NOMO-1 treated with DMSO at 0.1 percent for 48 hours (cell line): Measurements from ENCODE around the gene SLC6A20.

Experiments
- DNase-seq: peaks from one replicate; lab custom pipeline; 2025; ENCODE audit not compliant: unreplicated experiment; lab: John Stamatoyannopoulos, UW

SLC6A20 gene

DNA sequence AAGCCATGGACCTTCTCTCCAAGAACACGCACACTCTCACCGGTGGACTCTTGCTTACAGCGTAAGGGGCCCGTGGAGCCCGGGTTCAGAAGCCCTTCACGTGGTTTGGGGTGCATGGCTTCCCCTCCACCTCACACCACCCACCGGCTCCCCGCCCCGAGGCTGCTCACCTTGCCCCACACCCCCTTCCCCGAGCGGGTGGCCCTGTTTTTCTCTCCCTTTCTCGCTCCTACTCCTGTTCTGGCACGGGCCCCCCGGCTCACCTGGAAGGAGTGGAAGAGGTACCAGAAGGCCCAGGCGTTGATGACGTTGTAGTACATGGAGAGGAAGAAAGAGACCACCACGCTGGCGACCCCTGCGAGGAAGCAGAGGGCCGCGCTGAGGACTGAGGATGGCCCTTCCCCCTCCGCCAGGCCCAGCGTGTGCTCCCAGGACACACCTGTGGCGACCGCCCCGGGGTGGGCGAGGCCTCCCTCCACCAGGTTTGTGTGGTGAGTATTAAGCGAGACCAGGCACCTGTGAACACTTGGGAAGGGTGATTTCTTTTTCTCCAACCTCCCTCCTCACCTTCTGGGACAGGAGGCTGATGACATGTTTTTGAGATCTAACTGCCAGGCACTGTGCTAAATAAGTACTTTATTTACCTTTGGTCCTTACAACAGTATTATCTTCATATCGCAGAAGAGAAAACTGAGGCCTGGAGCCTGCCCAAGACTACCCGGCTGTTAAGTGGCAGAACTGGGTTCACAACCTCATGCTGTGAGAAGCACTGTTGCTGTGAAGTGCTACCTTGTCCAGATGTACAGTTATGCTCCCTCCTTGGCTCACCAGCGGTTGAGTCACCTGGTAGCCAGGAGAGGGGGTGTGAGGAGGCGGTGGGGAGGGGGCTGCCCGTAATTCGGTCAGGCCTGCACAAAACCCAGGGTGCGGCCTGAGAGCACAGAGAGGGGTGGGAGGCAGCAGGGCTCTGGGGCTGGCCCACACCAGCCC, 16.3 kb downstream of the SLC6A20 start:
- DNase-seq = no peak

DNA sequence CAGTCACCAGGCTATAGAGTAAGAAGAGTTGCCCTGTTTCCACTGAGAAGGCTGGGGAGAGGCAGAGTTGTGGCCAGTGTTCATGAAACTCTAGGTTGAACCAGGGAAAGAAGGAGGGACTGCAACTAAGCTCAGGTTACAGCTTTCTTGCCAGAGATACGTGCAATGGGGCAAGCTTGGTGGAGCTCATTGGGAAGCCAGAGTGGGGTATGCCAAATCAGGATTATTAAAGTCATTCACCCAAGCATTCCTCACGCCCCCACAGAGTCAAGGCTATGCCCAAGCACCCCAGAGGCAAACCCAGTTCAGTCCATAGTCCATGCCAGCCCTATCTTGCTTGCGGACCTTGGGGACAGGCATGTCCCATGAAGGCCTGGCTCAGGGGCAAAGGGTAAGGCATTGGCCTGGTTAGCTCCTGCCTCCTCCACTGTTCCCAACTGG, 17.6 kb downstream of the SLC6A20 start:
- no peak for DNase-seq

DNA sequence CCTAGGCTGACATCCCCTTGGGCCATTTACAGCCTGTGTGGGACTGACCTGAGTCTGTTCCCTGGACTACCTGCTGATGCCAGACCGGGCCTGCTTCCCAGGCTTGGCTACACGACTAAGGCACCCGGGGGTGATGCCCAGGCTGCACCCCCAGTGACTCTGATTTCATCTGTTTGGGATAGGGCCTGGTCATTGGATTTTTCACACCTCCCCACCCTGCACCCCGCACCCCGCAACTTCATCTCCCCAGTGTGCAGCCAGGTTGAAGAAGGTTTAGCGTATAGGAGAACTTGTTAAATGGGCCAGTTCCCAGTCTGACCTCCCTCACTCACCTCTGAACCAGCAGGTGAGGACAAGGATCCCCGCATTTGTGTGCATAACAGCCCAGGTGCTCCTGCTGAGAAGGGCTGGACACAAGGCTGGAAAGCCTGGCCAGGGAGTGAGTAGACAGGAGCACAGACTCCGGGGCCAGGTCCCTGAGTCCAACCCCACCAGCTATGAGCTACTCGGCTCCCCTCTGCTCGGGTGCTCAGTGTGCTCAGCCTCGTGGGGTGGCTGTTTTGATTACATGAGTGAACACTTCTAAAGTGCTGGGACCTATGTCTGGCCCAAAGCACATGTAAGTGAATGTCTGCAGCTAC, 18.5 kb downstream of the SLC6A20 start:
- no peak for DNase-seq

DNA sequence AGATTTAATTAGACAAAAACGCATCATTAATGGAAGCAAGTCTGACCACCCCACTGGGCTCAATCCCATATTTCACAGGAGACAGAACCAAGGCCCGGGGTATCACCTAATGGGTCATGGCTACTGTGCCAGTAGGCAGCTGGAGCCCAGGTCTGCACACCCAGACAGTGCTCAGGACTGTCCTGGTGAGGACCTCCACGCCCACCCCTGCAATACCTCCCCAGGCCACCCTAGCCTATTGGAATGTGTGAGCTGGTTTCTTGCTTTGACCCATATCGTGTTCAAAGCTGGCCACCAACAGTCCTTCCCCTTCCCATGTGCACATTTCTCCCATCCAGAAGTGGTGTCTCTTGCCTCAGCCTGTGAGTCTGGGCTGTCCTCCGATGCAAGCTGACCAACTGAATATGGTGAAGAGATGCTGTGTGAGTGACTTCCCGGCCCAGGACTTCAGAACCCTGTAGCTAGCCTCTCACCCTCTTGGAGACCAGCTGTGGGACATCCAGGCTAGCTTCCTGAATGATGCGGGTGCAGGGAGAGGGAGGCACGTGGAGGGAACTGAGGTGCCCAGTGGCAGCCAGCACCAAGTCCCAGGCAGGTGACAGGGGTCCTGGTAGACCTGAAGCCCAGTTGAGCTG, 19.1 kb downstream of the SLC6A20 start:
- DNase-seq = no peak

DNA sequence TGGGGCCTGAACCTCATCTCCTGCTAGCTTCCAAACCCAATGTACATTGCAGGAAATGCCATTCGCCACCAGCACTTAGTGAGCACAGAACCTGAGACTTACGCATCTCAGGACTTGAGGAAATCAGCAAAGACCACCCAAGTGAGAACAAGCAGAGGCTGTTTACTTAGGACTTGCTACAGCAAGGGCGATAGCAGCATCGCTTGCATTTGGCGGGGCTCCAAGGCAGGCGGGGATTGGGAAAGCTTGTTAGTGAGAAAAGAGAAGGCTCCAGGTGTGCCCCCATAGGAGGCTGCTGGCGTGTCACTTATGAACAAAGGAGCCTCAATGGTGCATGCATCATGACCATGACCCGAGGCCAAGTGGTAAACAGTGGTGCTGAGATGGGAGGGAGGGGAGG, 19.7 kb downstream of the SLC6A20 start:
- no peak for DNase-seq

DNA sequence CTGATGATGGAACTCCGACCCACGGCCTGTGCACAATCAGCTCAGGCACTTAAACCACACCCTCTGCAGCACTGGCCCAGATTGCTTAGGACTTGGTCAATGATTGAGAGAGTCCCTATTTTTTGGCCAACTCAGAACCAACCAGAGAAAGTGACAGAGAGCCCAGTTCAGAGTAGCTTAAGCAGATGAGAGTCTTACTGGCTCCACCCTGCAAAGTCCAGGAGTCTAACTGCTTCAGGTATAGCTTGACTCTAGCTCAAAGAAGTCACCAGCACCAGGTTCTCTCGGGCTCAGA, 20.1 kb downstream of the SLC6A20 start:
- DNase-seq = no peak

DNA sequence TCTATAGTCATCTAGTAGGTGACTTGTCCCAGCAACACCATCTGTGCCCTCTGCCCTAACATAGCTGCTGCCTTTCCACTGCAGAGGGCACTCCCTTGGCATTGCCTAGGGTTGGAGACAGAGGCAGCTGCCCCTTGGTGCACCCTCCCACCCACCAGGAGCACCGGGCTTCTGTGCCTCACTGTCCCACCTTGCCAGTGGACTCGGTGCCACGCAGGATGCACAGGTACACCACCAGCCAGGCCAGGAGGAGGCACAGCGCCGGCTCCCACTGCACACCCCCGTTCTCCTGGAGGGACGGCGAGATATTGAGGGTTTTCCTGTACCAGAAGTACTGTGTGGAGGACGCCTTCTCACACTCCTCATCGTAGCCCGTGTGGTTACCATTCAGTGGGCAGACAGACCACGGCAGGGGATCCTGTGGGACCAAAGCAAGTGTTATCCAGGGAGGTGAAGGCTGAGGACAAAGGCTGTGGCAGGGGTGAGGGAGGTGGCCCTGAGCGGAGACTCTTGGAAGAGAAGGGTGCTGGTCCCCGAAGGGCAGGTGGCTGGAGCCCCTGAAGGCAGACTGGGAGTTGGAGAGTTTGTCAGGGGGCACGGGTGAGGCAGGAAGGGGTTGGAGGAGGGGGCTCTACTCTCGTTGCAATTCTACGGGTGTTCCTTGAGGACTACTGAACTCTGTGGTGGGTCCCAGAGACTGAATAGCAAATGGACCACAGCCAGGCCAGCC, 20.6 kb downstream of the SLC6A20 start:
- DNase-seq = no peak

DNA sequence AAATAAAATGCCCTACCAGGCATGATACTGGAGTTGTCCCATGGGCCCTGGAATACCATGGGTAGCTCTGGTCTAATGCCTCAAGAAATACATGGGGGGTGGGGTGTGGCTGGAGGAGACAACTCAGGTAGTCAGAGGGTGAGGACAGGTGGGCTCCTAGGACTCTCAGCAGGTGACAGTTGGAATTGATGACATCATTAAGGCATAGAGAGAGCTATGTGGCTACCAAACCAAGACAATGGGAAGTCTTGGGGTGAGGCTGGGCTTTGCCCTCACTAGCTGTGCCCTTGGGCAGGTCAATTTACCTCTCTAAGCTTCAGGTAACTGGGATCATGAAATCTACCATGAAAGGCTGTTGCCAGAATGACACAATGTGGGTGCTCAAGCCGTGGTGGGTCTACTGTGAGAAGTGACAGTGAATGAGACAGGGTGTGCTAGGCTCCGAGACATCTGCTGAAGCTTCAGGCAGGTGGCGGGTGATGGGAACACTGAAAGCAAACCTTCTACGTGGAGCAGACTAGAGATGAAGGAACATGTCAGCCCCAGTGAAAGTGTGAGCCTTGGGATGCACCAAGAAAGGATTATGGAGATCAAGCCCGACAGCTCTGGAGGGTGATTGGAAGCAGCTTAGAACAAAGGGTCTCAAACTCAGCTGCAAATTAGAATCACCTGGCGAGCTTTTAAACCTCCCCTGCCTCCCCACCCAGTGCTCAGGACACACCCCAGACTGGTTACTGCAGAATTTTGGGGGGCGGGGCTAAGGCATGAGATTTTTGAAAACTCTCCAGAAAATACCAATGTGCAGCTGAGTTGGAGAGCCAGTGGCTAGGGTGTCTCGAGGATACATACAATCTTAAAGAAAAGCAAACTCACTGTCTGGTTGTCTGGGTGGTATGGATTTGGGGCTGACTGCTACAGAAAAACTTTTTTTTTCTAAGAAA, 21.5 kb downstream of the SLC6A20 start:
- DNase-seq = no peak

DNA sequence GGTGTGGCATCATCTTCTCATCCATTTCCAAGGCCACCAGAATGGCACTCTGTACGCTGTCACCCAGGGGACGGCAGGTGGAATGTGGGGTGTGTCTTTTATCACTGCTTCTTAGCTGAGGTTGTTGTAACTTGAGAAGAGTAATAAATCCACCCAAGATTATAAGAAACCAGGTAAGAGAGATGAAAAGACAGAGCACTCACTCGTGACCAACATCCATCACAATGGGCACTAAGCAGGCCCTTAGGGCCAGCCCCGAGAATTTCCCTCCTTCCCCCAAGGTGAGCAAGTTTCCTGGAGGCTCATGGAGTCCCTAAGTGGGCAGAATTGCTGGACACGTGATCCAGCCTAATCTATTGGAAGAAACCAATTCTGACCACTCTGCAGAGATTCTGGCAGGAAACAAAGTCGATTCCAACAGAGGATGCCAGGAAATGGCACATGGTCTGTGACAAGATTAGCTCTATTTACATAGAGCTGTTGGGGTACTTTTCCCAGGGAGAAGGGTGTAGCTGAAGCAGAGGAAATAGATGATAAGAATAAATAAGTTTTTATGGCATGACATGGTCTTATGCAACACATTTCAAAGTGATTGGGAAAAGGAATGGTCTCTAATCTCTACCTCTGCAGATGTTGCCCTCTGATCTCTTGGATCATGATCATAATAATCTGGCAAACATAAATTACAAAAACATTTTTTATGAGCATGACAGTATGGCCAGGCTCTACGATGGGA, 22.5 kb downstream of the SLC6A20 start:
- DNase-seq = no peak

DNA sequence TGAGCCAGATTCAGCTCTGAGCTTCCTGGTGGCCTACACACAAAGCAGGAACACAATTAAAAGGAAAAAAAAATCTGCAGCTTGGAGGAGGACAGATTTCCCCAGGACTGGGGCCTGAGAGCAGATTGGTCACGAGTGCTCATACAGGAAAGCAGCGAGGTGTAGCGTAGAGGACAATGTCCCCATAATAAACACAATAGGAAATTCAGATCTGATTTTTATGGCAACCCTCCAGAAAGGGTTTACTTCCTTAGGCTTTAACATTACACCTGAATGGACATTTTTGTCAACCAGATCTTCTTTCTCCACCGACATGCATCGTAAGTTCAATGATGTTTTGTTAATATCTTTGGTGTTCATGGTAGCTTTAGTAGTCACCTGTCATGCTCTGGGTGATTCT, 23.3 kb downstream of the SLC6A20 start:
- no peak for DNase-seq

DNA sequence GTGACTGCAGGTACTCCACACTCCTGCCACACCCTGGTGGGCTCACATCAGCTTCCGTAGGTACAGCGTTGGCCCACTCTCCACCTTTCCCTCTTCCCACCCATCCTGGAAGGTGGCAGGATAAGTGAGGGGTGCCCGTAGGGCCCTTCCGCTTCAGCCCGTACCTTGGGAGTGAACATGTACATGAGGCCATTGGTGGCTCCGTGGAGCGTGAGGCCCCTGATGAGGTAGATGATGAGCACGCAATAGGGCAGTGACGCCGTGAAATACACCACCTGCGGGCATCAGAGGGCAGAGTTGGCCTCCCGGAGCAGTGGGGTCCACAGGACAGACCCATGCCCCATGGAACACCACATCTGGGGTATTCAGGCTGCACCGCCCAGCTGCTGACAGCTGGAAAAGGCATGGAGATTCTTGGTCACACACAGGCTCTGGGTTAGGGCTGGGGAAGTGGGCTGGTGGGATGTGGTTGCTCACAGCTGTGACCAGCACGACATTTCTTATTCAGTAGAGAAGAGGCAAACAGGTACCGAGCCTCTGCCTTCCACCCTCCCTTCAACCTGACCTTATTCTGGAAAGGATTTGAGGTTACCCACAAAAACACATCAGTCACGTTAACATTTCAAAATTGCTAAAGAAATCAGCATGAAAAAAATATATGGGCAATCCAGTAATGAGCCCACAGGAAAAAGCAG, 23.8 kb downstream of the SLC6A20 start:
- DNase-seq = no peak

DNA sequence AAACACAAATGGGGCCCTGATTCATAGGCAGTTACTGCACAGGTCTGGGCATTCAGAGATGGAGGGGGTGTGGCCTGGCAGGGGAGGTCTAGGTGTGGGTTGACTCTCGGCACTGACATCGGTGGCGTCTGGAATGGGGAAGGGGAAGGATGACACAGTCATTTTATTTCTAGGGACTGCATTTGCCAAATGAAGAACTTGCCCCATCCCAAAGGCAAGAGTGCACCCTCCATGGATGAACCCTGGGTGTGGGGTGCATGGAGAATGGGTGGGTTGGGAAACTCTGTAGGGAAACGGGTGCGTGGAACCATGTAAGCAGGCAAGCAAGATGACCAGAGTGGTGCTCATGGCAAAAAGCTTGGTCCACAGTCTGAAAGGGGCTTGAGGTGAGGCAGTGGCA, 24.5 kb downstream of the SLC6A20 start:
- no peak for DNase-seq

DNA sequence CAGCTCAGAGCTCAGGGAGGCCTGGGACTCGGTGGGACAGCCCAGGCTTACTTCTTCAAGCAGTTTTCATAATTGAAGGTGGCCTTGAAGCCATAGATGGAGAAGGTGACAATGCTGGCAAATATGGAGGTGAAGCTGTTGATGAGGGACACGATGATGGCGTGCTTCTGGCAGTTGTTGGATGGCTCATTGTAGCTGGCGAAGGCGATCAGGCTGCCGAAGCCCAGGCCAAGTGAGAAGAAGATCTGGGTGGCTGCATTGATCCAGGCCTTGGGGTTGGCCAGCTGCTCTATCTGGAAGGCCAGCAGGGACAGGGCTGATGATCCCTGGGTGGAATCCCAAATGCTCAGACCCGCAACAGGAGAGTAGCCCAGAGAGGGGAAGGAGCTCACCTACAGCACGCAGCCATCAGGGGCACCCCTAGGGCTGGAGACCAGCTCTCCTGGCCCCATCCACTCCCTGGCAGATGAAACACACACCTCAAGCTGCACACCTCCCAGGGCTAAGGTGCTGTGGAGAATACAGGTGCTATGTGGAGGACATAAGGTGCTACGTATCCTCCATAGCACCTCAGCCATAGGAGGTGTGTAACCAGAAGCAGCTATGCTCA, 25.1 kb downstream of the SLC6A20 start:
- DNase-seq = no peak

DNA sequence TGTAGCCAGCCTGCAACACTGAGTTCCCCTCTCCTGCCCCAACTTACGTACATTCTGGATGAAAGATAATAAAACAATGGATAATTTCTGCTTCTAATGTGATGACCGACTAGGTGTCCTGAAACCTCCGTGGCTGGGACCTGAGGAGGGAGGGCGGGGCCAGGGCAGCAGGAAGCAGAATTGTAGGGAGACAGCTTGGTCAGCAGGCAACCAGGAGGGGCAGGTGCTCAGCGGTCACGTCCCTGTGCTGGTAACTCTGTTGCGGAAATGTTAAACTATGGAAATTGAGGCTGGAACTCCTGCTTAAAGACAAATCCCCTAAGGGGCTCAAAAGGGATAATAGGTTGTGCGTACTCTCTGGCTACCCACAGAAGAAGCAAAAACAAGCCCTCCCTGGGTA, 30.4 kb downstream of the SLC6A20 start:
- DNase-seq = no peak

DNA sequence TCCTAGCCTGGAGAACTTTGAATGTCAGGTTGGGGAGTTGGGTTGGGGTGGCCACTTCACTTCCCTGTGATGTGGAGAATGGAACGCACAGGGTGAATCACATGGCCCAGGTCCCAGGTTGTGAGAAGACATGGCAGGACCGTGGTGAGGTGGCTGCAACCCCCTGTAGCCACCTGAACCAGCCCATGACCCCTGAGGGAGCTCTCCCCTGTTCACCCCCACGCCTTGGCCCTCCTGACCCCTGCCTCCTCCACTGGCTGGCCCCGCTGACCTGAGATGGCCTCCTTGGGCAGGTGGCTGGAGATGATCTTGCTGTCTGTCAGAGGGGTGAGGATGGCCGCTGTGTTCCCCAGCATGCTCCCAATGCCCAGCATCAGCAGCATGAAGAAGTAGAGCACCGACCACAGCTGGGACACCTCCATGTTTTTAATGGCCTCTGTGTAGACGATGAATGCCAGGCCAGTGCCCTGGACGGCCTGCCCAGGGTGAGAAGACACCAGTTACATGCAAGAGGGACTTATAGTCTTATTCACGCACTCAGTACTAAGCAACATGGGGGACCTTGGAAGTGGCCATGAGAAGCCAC, 31.0 kb downstream of the SLC6A20 start:
- no peak for DNase-seq

DNA sequence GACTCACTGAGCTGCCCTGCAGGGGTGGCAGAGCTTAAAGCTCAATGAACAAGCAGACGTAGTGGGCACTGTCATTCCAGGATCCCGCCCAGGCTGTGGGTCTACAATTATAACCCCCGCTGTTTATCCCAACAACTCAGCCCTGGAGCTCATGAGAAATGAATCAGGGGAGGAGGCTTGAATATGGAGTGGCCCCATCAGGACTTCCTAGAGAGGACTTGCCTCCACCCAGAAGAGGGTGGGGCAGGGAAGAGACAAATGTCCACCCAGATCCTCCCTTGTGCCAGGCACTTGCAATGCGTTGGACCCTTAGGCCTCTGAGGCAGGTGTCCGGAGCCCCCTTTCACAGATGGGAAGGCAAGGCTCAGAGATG, 33.0 kb downstream of the SLC6A20 start:
- DNase-seq = no peak

DNA sequence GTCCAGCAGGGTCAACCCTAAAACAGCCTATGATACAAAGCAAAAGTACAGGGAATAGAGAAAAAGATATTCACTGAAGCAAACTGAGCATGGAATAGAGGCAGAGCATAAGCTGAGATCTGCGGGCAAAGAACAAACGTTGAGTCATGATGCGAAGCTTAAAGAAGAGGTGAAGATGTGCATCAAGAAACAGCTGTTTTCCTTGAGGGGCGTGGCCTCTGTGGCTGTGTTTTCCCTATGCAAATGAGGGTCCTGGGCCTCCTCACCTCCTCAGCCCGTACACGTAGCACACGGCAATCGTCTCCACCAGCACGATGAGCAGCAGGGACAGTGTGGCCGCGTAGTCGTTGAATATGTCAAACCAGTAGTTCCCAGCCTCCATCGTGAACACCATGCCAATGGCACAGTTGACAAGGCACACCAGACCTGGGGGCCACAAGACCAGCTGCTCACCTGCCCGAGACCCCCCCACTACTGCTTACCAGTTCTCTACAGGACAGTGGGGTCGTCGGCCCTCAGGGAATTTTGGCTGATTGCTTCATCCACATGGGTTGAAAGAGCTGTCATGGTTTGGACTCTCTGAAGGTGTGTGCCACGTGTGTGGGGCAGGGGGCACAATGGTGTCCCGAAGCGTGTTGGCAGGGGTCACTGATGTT, 33.6 kb downstream of the SLC6A20 start:
- no peak for DNase-seq

DNA sequence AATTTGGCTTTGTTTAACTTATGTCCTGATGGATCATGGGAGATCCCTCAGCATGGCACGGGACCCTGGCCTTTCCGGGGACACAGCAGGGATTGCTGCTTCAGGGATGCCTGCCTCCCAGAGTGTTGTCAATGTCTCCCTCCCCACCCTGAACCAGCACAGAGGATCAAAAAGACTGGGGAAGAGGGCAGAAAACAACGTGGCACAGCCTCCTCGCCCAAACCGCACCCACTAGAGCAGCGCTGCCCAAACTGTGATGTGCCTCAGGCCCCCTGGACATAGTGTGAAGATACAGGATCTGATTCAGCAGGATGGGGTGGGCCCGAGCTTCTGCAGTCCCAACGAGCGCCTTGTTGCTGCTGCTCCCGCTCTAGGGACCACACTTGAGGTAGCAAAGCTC, 34.5 kb downstream of the SLC6A20 start:
- DNase-seq = no peak
